Thyroid gland (tissue), 4 donors: ENCODE results near the gene ARL15.

Experiments
- CTCF ChIP-seq, 6 experiments: fragments of 200-600 bp in 3 of 6; fragments of 450-650 bp in 3 of 6; sonication (generic) in 3 of 6; IDR thresholded peaks; one replicate each; pipeline ENCODE4 v1.5.1; 2016 to 2019; ENCODE audit warnings: antibody characterized with exemption in 6 of 6, mild to moderate bottlenecking in 2 of 6, inconsistent platforms in 1 of 6, moderate library complexity in 1 of 6
- POLR2A ChIP-seq, 2 donors: fragments of 450-650 bp; IDR thresholded peaks; one replicate each; pipeline ENCODE4 v1.6.1; 2017; ENCODE audit warnings: antibody characterized with exemption in 2 of 2, mild to moderate bottlenecking in 2 of 2, moderate library complexity in 1 of 2

- TF ChIP-seq CTCF (IDR thresholded peaks at IDR 0.05) (no peak), POLR2A (IDR thresholded peaks at IDR 0.05) (no peak)
These were observed 9.2 kb downstream of the ARL15 start for GRCh38 chr5:54301220-54301619.
